Trophoblast cell (in vitro differentiated cells and primary cell): ENCODE measurements around the gene MYO18A.

Experiments
- DNase-seq, 2 donors: peaks; one replicate each; pipeline ENCODE4 v3.0.0-alpha.2; 2016
- H2AFZ ChIP-seq: 2 replicates; pipeline ENCODE4 v1.6.1; 2013; ENCODE audit warnings: low read length, moderate library complexity, mild to moderate bottlenecking; ENCODE audit not compliant: insufficient read depth, poor library complexity
- H2AK5ac ChIP-seq: 2 replicates; pipeline ENCODE4 v1.6.1; 2013; ENCODE audit warnings: mild to moderate bottlenecking, low read length
- H2BK120ac ChIP-seq: 2 replicates; pipeline ENCODE4 v1.6.1; 2013; ENCODE audit warnings: low read length, mild to moderate bottlenecking, moderate library complexity; ENCODE audit not compliant: insufficient read depth, poor library complexity
- H2BK12ac ChIP-seq: 2 replicates; pipeline ENCODE4 v1.6.1; 2013; ENCODE audit warnings: mild to moderate bottlenecking, low read length, moderate library complexity
- H2BK5ac ChIP-seq: 2 replicates; pipeline ENCODE4 v1.6.1; 2013; ENCODE audit warnings: low read length, low read depth, moderate library complexity, mild to moderate bottlenecking; ENCODE audit not compliant: poor library complexity
- H3K14ac ChIP-seq: 2 replicates; pipeline ENCODE4 v1.6.1; 2013; ENCODE audit warnings: mild to moderate bottlenecking, low read length
- H3K18ac ChIP-seq: 2 replicates; pipeline ENCODE4 v1.6.1; 2013; ENCODE audit warnings: mild to moderate bottlenecking, low read length
- H3K23ac ChIP-seq: 2 replicates; pipeline ENCODE4 v1.6.1; 2013; ENCODE audit warnings: low read length
- H3K27ac ChIP-seq: 2 replicates; pipeline ENCODE4 v1.5.1; 2013; ENCODE audit warnings: low read depth, mild to moderate bottlenecking, inconsistent platforms, low read length, moderate library complexity
- H3K27me3 ChIP-seq: 2 replicates; pipeline ENCODE4 v1.6.1; 2013; ENCODE audit warnings: inconsistent platforms, mild to moderate bottlenecking, low read length, moderate library complexity; ENCODE audit not compliant: insufficient read depth
- H3K36me3 ChIP-seq, 2 experiments: 1 replicate in 1 of 2; 2 replicates in 1 of 2; pipeline ENCODE4 v1.6.1; 2013; ENCODE audit warnings: low read length in 2 of 2, mild to moderate bottlenecking in 2 of 2, moderate library complexity in 1 of 2; ENCODE audit not compliant: insufficient read depth in 2 of 2, control insufficient read depth in 1 of 2
- H3K4ac ChIP-seq: 2 replicates; pipeline ENCODE4 v1.6.1; 2013; ENCODE audit warnings: low read depth, mild to moderate bottlenecking, low read length, moderate library complexity
- H3K4me1 ChIP-seq, 2 experiments: 1 replicate in 1 of 2; 2 replicates in 1 of 2; pipeline ENCODE4 v1.6.1; 2013; ENCODE audit warnings: low read length in 2 of 2, mild to moderate bottlenecking in 2 of 2, moderate library complexity in 1 of 2; ENCODE audit not compliant: insufficient read depth in 2 of 2, control insufficient read depth in 1 of 2
- H3K4me2 ChIP-seq: 2 replicates; pipeline ENCODE4 v1.6.1; 2013; ENCODE audit warnings: inconsistent platforms, mild to moderate bottlenecking, low read length, moderate library complexity
- H3K4me3 ChIP-seq: 2 replicates; pipeline ENCODE4 v1.5.1; 2013; ENCODE audit warnings: mild to moderate bottlenecking, low read depth, low read length, inconsistent platforms
- H3K79me1 ChIP-seq: one replicate; pipeline ENCODE4 v1.6.1; 2013; ENCODE audit warnings: low read length
- H3K79me2 ChIP-seq: 2 replicates; pipeline ENCODE4 v1.6.1; 2013; ENCODE audit warnings: low read length, mild to moderate bottlenecking; ENCODE audit not compliant: control insufficient read depth, insufficient read depth, poor library complexity
- H3K9ac ChIP-seq: 2 replicates; pipeline ENCODE4 v1.6.1; 2013; ENCODE audit warnings: mild to moderate bottlenecking, low read length
- H3K9me3 ChIP-seq: 2 replicates; pipeline ENCODE4 v1.6.1; 2013; ENCODE audit warnings: low read depth, mild to moderate bottlenecking, control low read depth, inconsistent platforms, low read length; ENCODE audit not compliant: insufficient read depth
- H4K12ac ChIP-seq: 2 replicates; pipeline ENCODE4 v1.6.1; 2013; ENCODE audit warnings: low read depth, mild to moderate bottlenecking, low read length, moderate library complexity
- H4K8ac ChIP-seq: 2 replicates; pipeline ENCODE4 v1.6.1; 2013; ENCODE audit warnings: low read depth, mild to moderate bottlenecking, low read length, moderate library complexity
- H4K91ac ChIP-seq: one replicate; pipeline ENCODE4 v1.6.1; 2013; ENCODE audit warnings: low read depth, mild to moderate bottlenecking, low read length, moderate library complexity
- WGBS: extraction: QIAGEN DNeasy Blood & Tissue Kit; methylation state at CpG from one replicate; pipeline ENCODE4 v1.1.7; 2013; ENCODE audit warnings: missing lambda C conversion rate; ENCODE audit not compliant: insufficient read length, insufficient coverage; ENCODE audit errors: extremely low coverage; 5-methylcytosine and 5-hydroxymethylcytosine counted together

MYO18A gene

DNA sequence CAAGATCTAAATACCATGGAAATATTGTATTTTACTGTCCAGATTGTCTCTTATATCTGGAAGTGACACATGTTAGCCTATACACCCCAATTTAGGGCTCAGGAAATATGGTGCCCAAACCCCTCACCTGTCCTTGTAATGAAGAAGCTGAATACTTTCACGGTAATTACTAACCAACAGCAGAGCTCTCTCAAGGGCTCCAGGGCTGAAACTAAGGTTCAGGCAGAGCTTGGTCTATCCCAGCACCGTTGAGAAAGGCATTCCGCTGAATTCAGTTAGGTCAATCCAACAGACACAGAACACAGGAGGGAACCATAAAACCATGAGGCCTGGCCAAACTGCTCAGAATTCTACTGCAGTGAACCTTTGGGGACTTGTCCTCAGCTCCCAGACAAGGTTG is 14.9 kb downstream of the MYO18A start:
- Histone ChIP-seq H3K27ac (no peak overlapping the region), H3K18ac (no peak overlapping the region), H3K79me1 (peaks cover 2% of the 10 kb centered on the region), H2AK5ac (no peak overlapping the region), H2AFZ (no peak overlapping the region), H2BK120ac (no peak overlapping the region), H3K9ac (no peak overlapping the region), H2BK12ac (no peak overlapping the region), H2BK5ac (no peak overlapping the region), H3K27me3 (no peaks in the 10 kb centered on the region), H4K91ac (no peak overlapping the region), H3K36me3 (peaks cover 15 to 19% of the 10 kb centered on the region in 2 experiments), H3K4me1 (peaks cover 9 to 27% of the 10 kb centered on the region in 2 experiments), H3K14ac (no peak overlapping the region), H4K12ac (no peak overlapping the region), H3K4ac (no peak overlapping the region), H3K4me3 (no peak overlapping the region), H3K23ac (no peak overlapping the region), H3K4me2 (no peak overlapping the region), H3K79me2 (no peaks in the 10 kb centered on the region), H3K9me3 (no peaks in the 10 kb centered on the region), H4K8ac (no peak overlapping the region)
- DNase-seq = no peak
- no CpG with 5 or more reads among the region's 3 CpGs for WGBS

DNA sequence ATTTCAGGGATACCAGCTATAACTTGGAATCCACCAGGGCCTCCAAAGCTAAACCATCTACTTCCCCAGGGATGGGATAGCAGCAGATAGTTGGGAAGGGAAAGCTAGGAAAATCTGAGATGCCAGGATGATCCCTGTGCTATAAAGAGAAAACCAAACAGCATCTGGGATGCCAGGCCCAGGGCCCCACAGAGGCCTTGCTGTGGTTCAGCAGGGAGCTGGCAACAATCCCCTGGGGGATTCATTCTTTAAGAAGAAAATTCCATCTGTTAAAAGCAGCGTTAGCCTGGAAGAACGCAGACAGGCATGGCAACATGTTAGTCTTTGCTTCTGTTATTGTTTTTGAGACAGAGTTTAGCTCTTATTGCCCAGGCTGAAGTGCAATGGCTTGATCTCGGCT is 16.6 kb downstream of the MYO18A start:
- H3K36me3 ChIP-seq = peaks cover 15 to 19% of the 10 kb centered on the region in 2 experiments
- H2BK120ac ChIP-seq = no peak overlapping the region
- peaks cover 14 to 33% of the 10 kb centered on the region in 2 experiments for H3K4me1 ChIP-seq
- no peak overlapping the region for H4K8ac ChIP-seq
- H4K91ac ChIP-seq = peak overlapping the region; percentile 36
- no peak overlapping the region for H3K4me2 ChIP-seq
- whole genome bisulfite sequencing = no CpG with 5 or more reads among the region's 3 CpGs
- H3K27me3 ChIP-seq = no peaks in the 10 kb centered on the region
- H4K12ac ChIP-seq = no peak overlapping the region
- H3K18ac ChIP-seq = peak overlapping the region; percentile 30
- H3K4ac ChIP-seq = no peak overlapping the region
- no peaks in the 10 kb centered on the region for H3K9me3 ChIP-seq
- H2AK5ac ChIP-seq = no peak overlapping the region
- peak; percentile 36 to 64 for DNase-seq
- H3K79me2 ChIP-seq = peaks cover 2% of the 10 kb centered on the region
- no peak overlapping the region for H3K27ac ChIP-seq
- H3K14ac ChIP-seq = no peak overlapping the region
- no peak overlapping the region for H3K4me3 ChIP-seq
- H2BK12ac ChIP-seq = no peak overlapping the region
- no peak overlapping the region for H3K9ac ChIP-seq
- H2BK5ac ChIP-seq = no peak overlapping the region
- no peak overlapping the region for H3K23ac ChIP-seq
- H3K79me1 ChIP-seq = peaks cover 7% of the 10 kb centered on the region
- H2AFZ ChIP-seq = no peak overlapping the region

DNA sequence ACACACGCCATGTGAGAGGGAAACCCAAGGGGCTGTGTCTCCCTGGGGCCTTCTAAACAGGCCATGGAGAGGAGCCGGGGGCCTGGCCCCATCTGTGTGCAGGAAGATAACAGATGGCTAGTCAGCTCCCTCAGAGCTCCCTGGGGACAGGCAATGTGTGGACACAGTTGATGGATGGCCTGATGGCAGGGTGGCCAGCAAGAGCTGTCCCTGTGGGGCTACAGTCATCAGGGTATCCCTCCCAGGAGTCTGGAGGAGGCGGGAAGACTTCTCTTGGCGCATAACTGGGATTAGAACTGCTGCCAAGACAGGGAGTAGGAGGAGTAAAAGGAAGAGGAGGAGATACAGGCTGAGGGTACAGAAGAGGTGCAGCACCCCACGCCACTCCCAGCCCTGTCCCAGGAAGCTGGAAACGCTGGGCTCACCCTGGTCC is 17.3 kb downstream of the MYO18A start:
- peak overlapping the region; percentile 36 for H4K91ac ChIP-seq
- H3K4me2 ChIP-seq = no peak overlapping the region
- DNase-seq = no peak
- H2AK5ac ChIP-seq = no peak overlapping the region
- H2BK5ac ChIP-seq = no peak overlapping the region
- H2BK120ac ChIP-seq = no peak overlapping the region
- WGBS = no CpG with 5 or more reads among the region's 6 CpGs
- peaks cover 12% of the 10 kb centered on the region for H3K79me1 ChIP-seq
- H4K8ac ChIP-seq = no peak overlapping the region
- H2AFZ ChIP-seq = no peak overlapping the region
- H3K27me3 ChIP-seq = no peaks in the 10 kb centered on the region
- H3K18ac ChIP-seq = peak overlapping the region; percentile 30
- H4K12ac ChIP-seq = no peak overlapping the region
- peaks cover 15 to 33% of the 10 kb centered on the region in 2 experiments for H3K4me1 ChIP-seq
- no peak overlapping the region for H3K23ac ChIP-seq
- peaks cover 5% of the 10 kb centered on the region for H3K79me2 ChIP-seq
- peaks cover 15 to 19% of the 10 kb centered on the region in 2 experiments for H3K36me3 ChIP-seq
- H2BK12ac ChIP-seq = no peak overlapping the region
- no peaks in the 10 kb centered on the region for H3K9me3 ChIP-seq
- no peak overlapping the region for H3K4ac ChIP-seq
- H3K4me3 ChIP-seq = no peak overlapping the region
- H3K14ac ChIP-seq = no peak overlapping the region
- H3K27ac ChIP-seq = no peak overlapping the region
- H3K9ac ChIP-seq = no peak overlapping the region

DNA sequence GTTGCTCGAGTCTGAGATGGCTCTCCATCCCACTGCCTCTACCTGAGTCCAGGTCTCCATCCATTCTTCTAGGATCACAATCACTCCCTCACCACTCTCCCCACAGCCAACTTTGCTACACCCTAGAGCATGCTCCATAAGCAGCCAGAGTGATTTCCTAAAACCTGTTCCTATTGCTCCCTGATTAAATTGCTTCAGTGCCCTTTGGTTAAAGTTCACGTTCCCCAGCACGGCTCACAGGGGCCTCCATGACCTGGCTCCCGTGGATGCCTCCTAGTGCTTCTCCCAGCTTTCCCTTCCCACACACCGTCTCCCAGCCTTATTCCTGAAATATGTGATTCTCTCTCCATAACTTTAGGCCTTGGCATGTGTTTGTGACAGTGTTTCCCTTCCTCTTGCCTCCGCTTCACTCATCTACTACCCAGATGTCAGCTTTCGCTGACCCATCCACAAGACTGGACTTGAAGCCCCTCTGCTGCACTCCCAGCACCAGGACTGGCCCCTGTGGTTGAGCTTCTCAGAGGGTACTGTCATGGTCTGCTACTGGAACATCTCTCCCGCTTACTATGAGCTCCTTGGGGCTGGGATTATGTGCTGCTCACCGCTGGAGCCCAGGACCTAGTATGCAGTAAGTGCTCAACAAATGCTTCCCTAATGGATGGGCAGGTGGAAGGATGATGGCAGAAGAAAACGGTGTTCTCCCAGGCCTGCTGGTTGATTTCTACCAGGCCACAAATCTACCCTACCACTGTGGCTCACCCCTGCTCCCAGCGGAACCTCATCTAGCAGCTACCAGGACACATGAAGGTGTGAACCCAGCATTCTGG is 17.9 kb downstream of the MYO18A start:
- no peak overlapping the region for H2BK120ac ChIP-seq
- H3K23ac ChIP-seq = no peak overlapping the region
- no peak overlapping the region for H2BK12ac ChIP-seq
- no peak overlapping the region for H4K8ac ChIP-seq
- H3K27me3 ChIP-seq = no peaks in the 10 kb centered on the region
- H3K4me1 ChIP-seq = peaks cover 18 to 31% of the 10 kb centered on the region in 2 experiments
- no CpG with 5 or more reads among the region's 11 CpGs for WGBS
- no peak overlapping the region for H3K14ac ChIP-seq
- no peak overlapping the region for H2AK5ac ChIP-seq
- no peak overlapping the region for H3K4ac ChIP-seq
- no peak overlapping the region for H3K18ac ChIP-seq
- H3K9me3 ChIP-seq = no peaks in the 10 kb centered on the region
- H3K9ac ChIP-seq = no peak overlapping the region
- H2AFZ ChIP-seq = no peak overlapping the region
- peaks cover 5% of the 10 kb centered on the region for H3K79me2 ChIP-seq
- H4K91ac ChIP-seq = no peak overlapping the region
- no peak overlapping the region for H2BK5ac ChIP-seq
- no peak overlapping the region for H4K12ac ChIP-seq
- peaks cover 15 to 19% of the 10 kb centered on the region in 2 experiments for H3K36me3 ChIP-seq
- no peak overlapping the region for H3K27ac ChIP-seq
- H3K4me2 ChIP-seq = no peak overlapping the region
- DNase-seq = no peak
- peaks cover 12% of the 10 kb centered on the region for H3K79me1 ChIP-seq
- H3K4me3 ChIP-seq = no peak overlapping the region
